ENCODE results near the gene ARHGEF17. TPM values are rescaled to one million over a fixed set of nuclear protein-coding genes. Genes with fewer than 3 reads are reported as not detected.

Gene ARHGEF17
- total RNA-seq, 2 donors from 2014 or later: 31.0 to 39.0 TPM

DNA sequence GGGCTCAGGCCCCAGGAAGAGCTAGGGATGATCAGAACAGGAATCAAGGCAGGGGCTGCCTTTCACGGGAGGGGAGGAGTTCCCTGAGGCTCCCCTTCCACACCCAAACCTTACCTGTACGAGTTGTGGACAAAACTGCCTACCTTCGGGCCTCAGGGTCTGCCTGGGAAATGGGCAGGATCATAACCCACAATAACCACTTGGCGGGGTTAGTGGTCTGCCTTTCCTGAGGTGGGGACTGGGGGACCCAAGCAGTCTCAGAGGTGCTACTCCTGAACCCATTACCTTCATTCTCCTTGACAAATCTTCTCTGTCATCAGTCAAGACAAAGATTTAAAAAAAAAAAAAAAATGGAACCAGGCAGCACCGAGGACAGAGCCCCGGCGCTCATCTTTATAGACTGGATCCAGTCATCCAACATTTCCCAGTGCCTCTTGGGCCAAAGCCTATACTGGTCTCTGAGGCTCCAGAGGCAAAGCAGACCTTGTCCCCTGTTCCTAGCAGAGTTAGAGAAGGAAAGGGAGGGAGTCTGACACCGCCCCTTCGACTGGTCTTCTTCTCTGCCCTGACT lies 21.8 kb upstream of the ARHGEF17 start:
- H3K36me3 Mint-ChIP-seq (ENCODE audit: low read depth): no peaks in the 10 kb centered on the region
- H3K4me1 Mint-ChIP-seq: peaks cover 5% of the 10 kb centered on the region
- H3K9me3 ChIP-seq (ENCODE audit: control insufficient read depth, low read length): no peaks in the 10 kb centered on the region
- H3K27ac ChIP-seq (ENCODE audit: low read depth, low read length): no peak overlapping the region
- H3K4me3 Mint-ChIP-seq: no peak overlapping the region
- H3K27me3 Mint-ChIP-seq (ENCODE audit: insufficient read depth): peaks cover 2% of the 10 kb centered on the region
- no peaks in the 10 kb centered on the region for H3K36me3 ChIP-seq (ENCODE audit: control insufficient read depth, insufficient read depth, low read length)
- no peak overlapping the region for H3K9ac ChIP-seq (ENCODE audit: extremely low read depth, low read length, poor library complexity, severe bottlenecking)
- H3K27ac Mint-ChIP-seq: no peak overlapping the region
- DNase-seq: no peak
- 87 to 89% methylated on average over 5 to 9 of the region's 9 CpGs for WGBS, 2 experiments (ENCODE audit: insufficient coverage in 1 of 2, insufficient read length in 1 of 2)
- H3K9me3 Mint-ChIP-seq: no peaks in the 10 kb centered on the region
- no peak overlapping the region for H3K4me3 ChIP-seq (ENCODE audit: low read length)
- TF ChIP-seq, protein P1, sequence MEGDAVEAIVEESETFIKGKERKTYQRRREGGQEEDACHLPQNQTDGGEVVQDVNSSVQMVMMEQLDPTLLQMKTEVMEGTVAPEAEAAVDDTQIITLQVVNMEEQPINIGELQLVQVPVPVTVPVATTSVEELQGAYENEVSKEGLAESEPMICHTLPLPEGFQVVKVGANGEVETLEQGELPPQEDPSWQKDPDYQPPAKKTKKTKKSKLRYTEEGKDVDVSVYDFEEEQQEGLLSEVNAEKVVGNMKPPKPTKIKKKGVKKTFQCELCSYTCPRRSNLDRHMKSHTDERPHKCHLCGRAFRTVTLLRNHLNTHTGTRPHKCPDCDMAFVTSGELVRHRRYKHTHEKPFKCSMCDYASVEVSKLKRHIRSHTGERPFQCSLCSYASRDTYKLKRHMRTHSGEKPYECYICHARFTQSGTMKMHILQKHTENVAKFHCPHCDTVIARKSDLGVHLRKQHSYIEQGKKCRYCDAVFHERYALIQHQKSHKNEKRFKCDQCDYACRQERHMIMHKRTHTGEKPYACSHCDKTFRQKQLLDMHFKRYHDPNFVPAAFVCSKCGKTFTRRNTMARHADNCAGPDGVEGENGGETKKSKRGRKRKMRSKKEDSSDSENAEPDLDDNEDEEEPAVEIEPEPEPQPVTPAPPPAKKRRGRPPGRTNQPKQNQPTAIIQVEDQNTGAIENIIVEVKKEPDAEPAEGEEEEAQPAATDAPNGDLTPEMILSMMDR (conservative IDR thresholded peaks at IDR 0.05): peak; percentile 35
- H3K4me1 ChIP-seq (ENCODE audit: control insufficient read depth, insufficient read depth, low read length): no peaks in the 10 kb centered on the region
- H3K27me3 ChIP-seq (ENCODE audit: control insufficient read depth, insufficient read depth, low read length, poor library complexity, severe bottlenecking): no peaks in the 10 kb centered on the region

DNA sequence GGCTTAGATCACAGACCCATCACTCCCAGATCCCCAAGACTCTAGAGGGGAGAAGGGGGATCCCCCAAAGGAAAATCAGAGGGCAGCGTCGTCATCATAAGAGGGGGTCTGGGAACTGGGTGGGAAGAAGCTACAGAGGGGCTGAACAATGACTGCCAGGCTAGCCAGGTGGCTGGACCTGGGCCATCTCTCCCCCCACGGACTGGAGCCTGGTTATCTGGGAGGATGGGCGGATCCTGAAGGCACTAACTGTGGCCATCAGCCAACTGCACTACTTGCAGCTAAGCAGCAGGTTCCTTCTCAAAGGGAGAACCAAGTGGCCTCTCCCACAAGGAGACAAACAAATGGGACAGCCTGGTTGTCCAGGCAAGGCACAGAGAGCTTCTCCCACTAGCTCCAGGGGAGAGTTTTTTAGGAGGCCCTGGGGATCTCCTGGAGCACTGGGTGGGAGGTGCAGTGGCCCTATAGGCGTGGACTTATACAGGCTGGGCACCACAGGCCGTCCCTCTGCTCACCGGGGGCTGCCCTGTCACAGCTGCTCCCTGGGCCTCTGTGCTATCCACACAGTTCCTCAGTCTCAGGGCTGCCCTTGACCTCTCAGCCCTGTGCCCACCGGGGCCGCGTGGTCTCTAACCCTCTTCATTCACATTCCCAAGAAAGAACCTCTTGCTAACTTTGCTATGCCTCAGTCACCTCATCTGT lies 20.5 kb upstream of the ARHGEF17 start:
- TF ChIP-seq, protein P1 (conservative IDR thresholded peaks at IDR 0.05): no peak
- no peaks in the 10 kb centered on the region for H3K4me1 ChIP-seq (ENCODE audit: control insufficient read depth, insufficient read depth, low read length)
- peaks cover 5% of the 10 kb centered on the region for H3K4me1 Mint-ChIP-seq
- H3K9me3 Mint-ChIP-seq: no peaks in the 10 kb centered on the region
- H3K36me3 Mint-ChIP-seq (ENCODE audit: low read depth): no peaks in the 10 kb centered on the region
- no peaks in the 10 kb centered on the region for H3K27me3 ChIP-seq (ENCODE audit: control insufficient read depth, insufficient read depth, low read length, poor library complexity, severe bottlenecking)
- H3K9ac ChIP-seq (ENCODE audit: extremely low read depth, low read length, poor library complexity, severe bottlenecking): no peak overlapping the region
- no peaks in the 10 kb centered on the region for H3K36me3 ChIP-seq (ENCODE audit: control insufficient read depth, insufficient read depth, low read length)
- no peak for DNase-seq
- H3K27ac ChIP-seq (ENCODE audit: low read depth, low read length): no peak overlapping the region
- H3K4me3 Mint-ChIP-seq: no peak overlapping the region
- no peak overlapping the region for H3K27ac Mint-ChIP-seq
- WGBS, 2 experiments (ENCODE audit: insufficient coverage in 1 of 2, insufficient read length in 1 of 2): 87 to 94% methylated on average over 5 to 10 of the region's 10 CpGs
- H3K9me3 ChIP-seq (ENCODE audit: control insufficient read depth, low read length): no peaks in the 10 kb centered on the region
- peaks cover 4% of the 10 kb centered on the region for H3K27me3 Mint-ChIP-seq (ENCODE audit: insufficient read depth)
- no peak overlapping the region for H3K4me3 ChIP-seq (ENCODE audit: low read length)

DNA sequence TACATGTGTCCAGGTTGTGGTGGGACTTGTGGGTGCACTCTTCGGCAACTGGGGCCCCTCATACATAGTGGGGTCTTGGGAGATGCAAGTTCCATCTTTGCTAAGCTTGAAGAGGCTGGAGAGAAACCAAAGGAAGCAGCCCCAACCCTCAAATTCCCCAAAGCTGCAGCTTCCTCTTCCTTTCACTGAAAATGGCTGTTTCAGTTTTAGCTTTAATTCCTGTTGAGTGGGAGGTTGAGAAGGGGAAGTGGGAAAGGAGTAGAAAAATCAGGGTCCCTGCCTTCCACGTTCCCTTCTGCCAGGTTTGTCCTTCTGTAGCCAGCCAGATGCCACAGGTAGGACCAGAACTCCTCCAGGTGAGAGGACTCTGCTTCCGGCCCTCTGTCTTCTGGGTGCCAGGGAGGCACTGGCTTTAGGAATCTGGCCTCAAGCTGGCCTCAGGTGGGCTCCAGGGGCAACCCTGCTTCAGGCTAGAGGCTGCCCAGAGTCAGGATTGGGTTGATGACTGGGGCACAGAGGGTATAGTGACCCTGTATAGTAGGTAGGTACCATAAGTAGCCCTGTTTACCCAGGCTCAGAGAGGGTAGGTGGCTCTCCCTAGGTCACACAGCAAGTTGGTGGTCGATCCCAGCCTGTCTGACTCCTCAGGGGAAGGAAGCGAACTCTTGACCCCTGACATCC lies 19.7 kb upstream of the ARHGEF17 start:
- peaks cover 5% of the 10 kb centered on the region for H3K4me1 Mint-ChIP-seq
- H3K36me3 Mint-ChIP-seq (ENCODE audit: low read depth): no peaks in the 10 kb centered on the region
- H3K27me3 ChIP-seq (ENCODE audit: control insufficient read depth, insufficient read depth, low read length, poor library complexity, severe bottlenecking): no peaks in the 10 kb centered on the region
- no peak overlapping the region for H3K4me3 ChIP-seq (ENCODE audit: low read length)
- no peak overlapping the region for H3K4me3 Mint-ChIP-seq
- no peak for DNase-seq
- H3K36me3 ChIP-seq (ENCODE audit: control insufficient read depth, insufficient read depth, low read length): no peaks in the 10 kb centered on the region
- H3K4me1 ChIP-seq (ENCODE audit: control insufficient read depth, insufficient read depth, low read length): no peaks in the 10 kb centered on the region
- H3K27me3 Mint-ChIP-seq (ENCODE audit: insufficient read depth): peaks cover 9% of the 10 kb centered on the region
- no peaks in the 10 kb centered on the region for H3K9me3 ChIP-seq (ENCODE audit: control insufficient read depth, low read length)
- TF ChIP-seq, protein P1 (conservative IDR thresholded peaks at IDR 0.05): no peak
- WGBS, 2 experiments (ENCODE audit: insufficient coverage in 1 of 2, insufficient read length in 1 of 2): 89 to 92% methylated on average over 4 to 5 of the region's 5 CpGs
- no peaks in the 10 kb centered on the region for H3K9me3 Mint-ChIP-seq
- H3K27ac Mint-ChIP-seq: no peak overlapping the region
- H3K9ac ChIP-seq (ENCODE audit: extremely low read depth, low read length, poor library complexity, severe bottlenecking): no peak overlapping the region
- H3K27ac ChIP-seq (ENCODE audit: low read depth, low read length): no peak overlapping the region
